WTC11 (cell line): ENCODE data around the gene NUP210. TPM values are rescaled to one million over a fixed set of nuclear protein-coding genes. Genes with fewer than 3 reads are reported as not detected.
A peak's percentile ranks its signal among the peaks of the same experiment; 100 is the strongest.

ENCODE experiments used
- ATAC-seq: fragments of 200-7000 bp; cut with Tn5 transposase; 2 replicates; pipeline ENCODE4 v1.10.0; 2021; ENCODE audit warnings: mild to moderate bottlenecking, moderate library complexity
- CTCF ChIA-PET: fragments of 300-600 bp; sonication (Branson Sonifier 250); formaldehyde crosslinking; loops from one replicate; lab custom pipeline; 2021; ENCODE audit warnings: antibody characterized with exemption; lab: Charles Lee
- POLR2A ChIA-PET: fragments of 350-600 bp; sonication (Branson Sonifier 250); formaldehyde crosslinking; loops from one replicate; lab custom pipeline; 2021; ENCODE audit warnings: antibody characterized with exemption; lab: Charles Lee
- DNase-seq: peaks from one replicate; pipeline ENCODE4 v3.0.0; 2021; ENCODE audit warnings: low spot score
- H3K27ac Mint-ChIP-seq: 2 replicates; pipeline ENCODE4 v1.8.0; 2021; ENCODE audit warnings: mixed read lengths
- H3K27me3 Mint-ChIP-seq: 2 replicates; pipeline ENCODE4 v1.8.0; 2021; ENCODE audit warnings: low read depth, mild to moderate bottlenecking, moderate library complexity, mixed read lengths
- H3K36me3 Mint-ChIP-seq: 2 replicates; pipeline ENCODE4 v1.8.0; 2021; ENCODE audit warnings: mixed read lengths
- H3K4me1 Mint-ChIP-seq: 2 replicates; pipeline ENCODE4 v1.8.0; 2022; ENCODE audit warnings: mixed read lengths
- H3K4me3 Mint-ChIP-seq: 2 replicates; pipeline ENCODE4 v1.8.0; 2021; ENCODE audit warnings: mild to moderate bottlenecking, moderate library complexity, mixed read lengths
- H3K9me3 Mint-ChIP-seq: 2 replicates; pipeline ENCODE4 v1.8.0; 2021; ENCODE audit warnings: mixed read lengths
- CREB1 ChIP-seq: sonication (generic); formaldehyde crosslinking; IDR thresholded peaks from 2 replicates; pipeline ENCODE4 v1.8.0; 2023; ENCODE audit warnings: mild to moderate bottlenecking, missing genetic modification reagents
- EMX1 ChIP-seq: fragments of 250-450 bp; sonication (Bioruptor Pico); IDR thresholded peaks from 2 replicates; pipeline ENCODE4 v1.8.0; 2021; ENCODE audit warnings: mild to moderate bottlenecking
- GABPB1 ChIP-seq: sonication (generic); formaldehyde crosslinking; IDR thresholded peaks from 2 replicates; pipeline ENCODE4 v1.8.1; 2023; ENCODE audit warnings: mild to moderate bottlenecking, missing genetic modification reagents
- KAT7 ChIP-seq: sonication (generic); formaldehyde crosslinking; IDR thresholded peaks from 2 replicates; pipeline ENCODE4 v1.8.1; 2023; ENCODE audit warnings: missing genetic modification reagents, mild to moderate bottlenecking, borderline replicate concordance
- MYBL2 ChIP-seq: sonication (generic); formaldehyde crosslinking; IDR thresholded peaks from 2 replicates; pipeline ENCODE4 v1.8.1; 2023; ENCODE audit warnings: mild to moderate bottlenecking, moderate library complexity, missing genetic modification reagents
- NFE2L1 ChIP-seq: sonication (generic); formaldehyde crosslinking; IDR thresholded peaks from 2 replicates; pipeline ENCODE4 v1.8.1; 2023; ENCODE audit warnings: missing genetic modification reagents
- NR3C1 ChIP-seq: sonication (generic); formaldehyde crosslinking; conservative IDR thresholded peaks from 2 replicates; pipeline ENCODE4 v1.8.1; 2023; ENCODE audit warnings: low read depth, mild to moderate bottlenecking, missing genetic modification reagents
- RELA ChIP-seq: sonication (generic); formaldehyde crosslinking; IDR thresholded peaks from 2 replicates; pipeline ENCODE4 v1.8.1; 2022; ENCODE audit warnings: missing genetic modification reagents, mild to moderate bottlenecking, borderline replicate concordance
- STAT6 ChIP-seq: sonication (generic); formaldehyde crosslinking; conservative IDR thresholded peaks from 2 replicates; pipeline ENCODE4 v1.8.1; 2023; ENCODE audit warnings: mild to moderate bottlenecking, low read depth, missing genetic modification reagents, moderate library complexity
- TP53 ChIP-seq: sonication (generic); formaldehyde crosslinking; IDR thresholded peaks from 2 replicates; pipeline ENCODE4 v1.8.1; 2023; ENCODE audit warnings: mild to moderate bottlenecking, missing genetic modification reagents
- ZNF121 ChIP-seq: sonication (generic); formaldehyde crosslinking; IDR thresholded peaks from 2 replicates; pipeline ENCODE4 v1.8.0; 2023; ENCODE audit warnings: missing genetic modification reagents
- ZNF317 ChIP-seq: sonication (generic); formaldehyde crosslinking; IDR thresholded peaks from 2 replicates; pipeline ENCODE4 v1.8.1; 2023; ENCODE audit warnings: low read depth, mild to moderate bottlenecking, moderate library complexity, missing genetic modification reagents, borderline replicate concordance
- ZNF416 ChIP-seq: fragments of 250-450 bp; sonication (Bioruptor Pico); IDR thresholded peaks from 2 replicates; pipeline ENCODE4 v1.9.0; 2021; ENCODE audit warnings: mild to moderate bottlenecking, inconsistent platforms
- ZNF425 ChIP-seq: fragments of 250-450 bp; sonication (Bioruptor Pico); conservative IDR thresholded peaks from 2 replicates; pipeline ENCODE4 v1.9.0; 2021; ENCODE audit warnings: mild to moderate bottlenecking
- total RNA-seq: library from RNA; stranded (reverse); gene quantifications from 3 replicates; pipeline ENCODE4 v1.2.3, GENCODE V29; 2021
- TF ChIP-seq, protein P1 (sequence below): sonication (generic); formaldehyde crosslinking; IDR thresholded peaks from 2 replicates; pipeline ENCODE4 v1.8.1; 2023; ENCODE audit warnings: mild to moderate bottlenecking, missing genetic modification reagents
- TF ChIP-seq, protein P2 (sequence below): sonication (generic); formaldehyde crosslinking; IDR thresholded peaks from 2 replicates; pipeline ENCODE4 v1.8.0; 2022; ENCODE audit warnings: mild to moderate bottlenecking, missing genetic modification reagents
- TF ChIP-seq, protein P3 (sequence below): sonication (generic); formaldehyde crosslinking; IDR thresholded peaks from 2 replicates; pipeline ENCODE4 v1.8.0; 2023; ENCODE audit warnings: missing genetic modification reagents, mild to moderate bottlenecking, borderline replicate concordance
- TF ChIP-seq, protein P4 (sequence below): sonication (generic); formaldehyde crosslinking; IDR thresholded peaks from 2 replicates; pipeline ENCODE4 v1.8.1; 2023; ENCODE audit warnings: mild to moderate bottlenecking, missing genetic modification reagents, moderate library complexity
- TF ChIP-seq, protein P5 (sequence below): fragments of 250-450 bp; sonication (Bioruptor Pico); IDR thresholded peaks from 2 replicates; pipeline ENCODE4 v2.1.2; 2022; ENCODE audit warnings: mild to moderate bottlenecking, moderate library complexity
- TF ChIP-seq, protein P6 (sequence below): sonication (generic); formaldehyde crosslinking; IDR thresholded peaks from 2 replicates; pipeline ENCODE4 v1.8.0; 2022; ENCODE audit warnings: mild to moderate bottlenecking, missing genetic modification reagents

Gene NUP210
- total RNA-seq, 1 experiment from 2014 or later, result 59.2 TPM

GRCh38 chr3:13403213-13403819 is 16.8 kb downstream of the NUP210 start (continued):
- TF ChIP-seq, protein P1, sequence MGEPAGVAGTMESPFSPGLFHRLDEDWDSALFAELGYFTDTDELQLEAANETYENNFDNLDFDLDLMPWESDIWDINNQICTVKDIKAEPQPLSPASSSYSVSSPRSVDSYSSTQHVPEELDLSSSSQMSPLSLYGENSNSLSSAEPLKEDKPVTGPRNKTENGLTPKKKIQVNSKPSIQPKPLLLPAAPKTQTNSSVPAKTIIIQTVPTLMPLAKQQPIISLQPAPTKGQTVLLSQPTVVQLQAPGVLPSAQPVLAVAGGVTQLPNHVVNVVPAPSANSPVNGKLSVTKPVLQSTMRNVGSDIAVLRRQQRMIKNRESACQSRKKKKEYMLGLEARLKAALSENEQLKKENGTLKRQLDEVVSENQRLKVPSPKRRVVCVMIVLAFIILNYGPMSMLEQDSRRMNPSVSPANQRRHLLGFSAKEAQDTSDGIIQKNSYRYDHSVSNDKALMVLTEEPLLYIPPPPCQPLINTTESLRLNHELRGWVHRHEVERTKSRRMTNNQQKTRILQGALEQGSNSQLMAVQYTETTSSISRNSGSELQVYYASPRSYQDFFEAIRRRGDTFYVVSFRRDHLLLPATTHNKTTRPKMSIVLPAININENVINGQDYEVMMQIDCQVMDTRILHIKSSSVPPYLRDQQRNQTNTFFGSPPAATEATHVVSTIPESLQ, result no peak

GRCh38 chr3:13401149-13401548 is 19.0 kb downstream of the NUP210 start:
- peak overlapping the region; percentile 49; the same call in 1 of the 2 replicates for H3K27ac Mint-ChIP-seq
- DNase-seq (no peak), ATAC-seq (no peak)
- H3K4me1 Mint-ChIP-seq, result peaks cover 9% of the 10 kb centered on the region
- peaks cover 7% of the 10 kb centered on the region; the same call in 1 of the 2 replicates for H3K36me3 Mint-ChIP-seq
- H3K4me3 Mint-ChIP-seq, result no peak overlapping the region
- POLR2A ChIA-PET, result no interaction called here
- H3K27me3 Mint-ChIP-seq, result no peaks in the 10 kb centered on the region
- CTCF ChIA-PET, result interaction anchor here (0.9 kb wide), 1 partner anchor 247 kb away, joined by 3 read pairs; no protein-coding TSS in a partner anchor
- H3K9me3 Mint-ChIP-seq, result no peaks in the 10 kb centered on the region
- no peak for TF ChIP-seq STAT6 (CRISPR knock-in tag)
- no peak for TF ChIP-seq TP53
- TF ChIP-seq KAT7 (CRISPR knock-in tag), result no peak
- no peak for TF ChIP-seq GABPB1 (CRISPR knock-in tag)
- TF ChIP-seq RELA, result no peak
- TF ChIP-seq CREB1, result no peak
- no peak for TF ChIP-seq ZNF425 (CRISPR knock-in tag)
- no peak for TF ChIP-seq ZNF121
- TF ChIP-seq, protein P2, sequence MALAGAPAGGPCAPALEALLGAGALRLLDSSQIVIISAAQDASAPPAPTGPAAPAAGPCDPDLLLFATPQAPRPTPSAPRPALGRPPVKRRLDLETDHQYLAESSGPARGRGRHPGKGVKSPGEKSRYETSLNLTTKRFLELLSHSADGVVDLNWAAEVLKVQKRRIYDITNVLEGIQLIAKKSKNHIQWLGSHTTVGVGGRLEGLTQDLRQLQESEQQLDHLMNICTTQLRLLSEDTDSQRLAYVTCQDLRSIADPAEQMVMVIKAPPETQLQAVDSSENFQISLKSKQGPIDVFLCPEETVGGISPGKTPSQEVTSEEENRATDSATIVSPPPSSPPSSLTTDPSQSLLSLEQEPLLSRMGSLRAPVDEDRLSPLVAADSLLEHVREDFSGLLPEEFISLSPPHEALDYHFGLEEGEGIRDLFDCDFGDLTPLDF (CRISPR knock-in tag), result no peak
- TF ChIP-seq ZNF416 (CRISPR knock-in tag), result no peak
- no peak for TF ChIP-seq EMX1 (CRISPR knock-in tag)
- no peak for TF ChIP-seq NR3C1 (CRISPR knock-in tag)
- TF ChIP-seq NFE2L1, result no peak
- no peak for TF ChIP-seq ZNF317 (CRISPR knock-in tag)
- TF ChIP-seq, protein P3, sequence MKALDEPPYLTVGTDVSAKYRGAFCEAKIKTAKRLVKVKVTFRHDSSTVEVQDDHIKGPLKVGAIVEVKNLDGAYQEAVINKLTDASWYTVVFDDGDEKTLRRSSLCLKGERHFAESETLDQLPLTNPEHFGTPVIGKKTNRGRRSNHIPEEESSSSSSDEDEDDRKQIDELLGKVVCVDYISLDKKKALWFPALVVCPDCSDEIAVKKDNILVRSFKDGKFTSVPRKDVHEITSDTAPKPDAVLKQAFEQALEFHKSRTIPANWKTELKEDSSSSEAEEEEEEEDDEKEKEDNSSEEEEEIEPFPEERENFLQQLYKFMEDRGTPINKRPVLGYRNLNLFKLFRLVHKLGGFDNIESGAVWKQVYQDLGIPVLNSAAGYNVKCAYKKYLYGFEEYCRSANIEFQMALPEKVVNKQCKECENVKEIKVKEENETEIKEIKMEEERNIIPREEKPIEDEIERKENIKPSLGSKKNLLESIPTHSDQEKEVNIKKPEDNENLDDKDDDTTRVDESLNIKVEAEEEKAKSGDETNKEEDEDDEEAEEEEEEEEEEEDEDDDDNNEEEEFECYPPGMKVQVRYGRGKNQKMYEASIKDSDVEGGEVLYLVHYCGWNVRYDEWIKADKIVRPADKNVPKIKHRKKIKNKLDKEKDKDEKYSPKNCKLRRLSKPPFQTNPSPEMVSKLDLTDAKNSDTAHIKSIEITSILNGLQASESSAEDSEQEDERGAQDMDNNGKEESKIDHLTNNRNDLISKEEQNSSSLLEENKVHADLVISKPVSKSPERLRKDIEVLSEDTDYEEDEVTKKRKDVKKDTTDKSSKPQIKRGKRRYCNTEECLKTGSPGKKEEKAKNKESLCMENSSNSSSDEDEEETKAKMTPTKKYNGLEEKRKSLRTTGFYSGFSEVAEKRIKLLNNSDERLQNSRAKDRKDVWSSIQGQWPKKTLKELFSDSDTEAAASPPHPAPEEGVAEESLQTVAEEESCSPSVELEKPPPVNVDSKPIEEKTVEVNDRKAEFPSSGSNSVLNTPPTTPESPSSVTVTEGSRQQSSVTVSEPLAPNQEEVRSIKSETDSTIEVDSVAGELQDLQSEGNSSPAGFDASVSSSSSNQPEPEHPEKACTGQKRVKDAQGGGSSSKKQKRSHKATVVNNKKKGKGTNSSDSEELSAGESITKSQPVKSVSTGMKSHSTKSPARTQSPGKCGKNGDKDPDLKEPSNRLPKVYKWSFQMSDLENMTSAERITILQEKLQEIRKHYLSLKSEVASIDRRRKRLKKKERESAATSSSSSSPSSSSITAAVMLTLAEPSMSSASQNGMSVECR (CRISPR knock-in tag), result no peak
- TF ChIP-seq, protein P4, sequence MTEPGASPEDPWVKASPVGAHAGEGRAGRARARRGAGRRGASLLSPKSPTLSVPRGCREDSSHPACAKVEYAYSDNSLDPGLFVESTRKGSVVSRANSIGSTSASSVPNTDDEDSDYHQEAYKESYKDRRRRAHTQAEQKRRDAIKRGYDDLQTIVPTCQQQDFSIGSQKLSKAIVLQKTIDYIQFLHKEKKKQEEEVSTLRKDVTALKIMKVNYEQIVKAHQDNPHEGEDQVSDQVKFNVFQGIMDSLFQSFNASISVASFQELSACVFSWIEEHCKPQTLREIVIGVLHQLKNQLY (CRISPR knock-in tag), result no peak
- TF ChIP-seq, protein P5, sequence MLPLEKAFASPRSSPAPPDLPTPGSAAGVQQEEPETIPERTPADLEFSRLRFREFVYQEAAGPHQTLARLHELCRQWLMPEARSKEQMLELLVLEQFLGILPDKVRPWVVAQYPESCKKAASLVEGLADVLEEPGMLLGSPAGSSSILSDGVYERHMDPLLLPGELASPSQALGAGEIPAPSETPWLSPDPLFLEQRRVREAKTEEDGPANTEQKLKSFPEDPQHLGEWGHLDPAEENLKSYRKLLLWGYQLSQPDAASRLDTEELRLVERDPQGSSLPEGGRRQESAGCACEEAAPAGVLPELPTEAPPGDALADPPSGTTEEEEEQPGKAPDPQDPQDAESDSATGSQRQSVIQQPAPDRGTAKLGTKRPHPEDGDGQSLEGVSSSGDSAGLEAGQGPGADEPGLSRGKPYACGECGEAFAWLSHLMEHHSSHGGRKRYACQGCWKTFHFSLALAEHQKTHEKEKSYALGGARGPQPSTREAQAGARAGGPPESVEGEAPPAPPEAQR (CRISPR knock-in tag), result no peak
- no peak for TF ChIP-seq MYBL2 (CRISPR knock-in tag)
- TF ChIP-seq, protein P6, sequence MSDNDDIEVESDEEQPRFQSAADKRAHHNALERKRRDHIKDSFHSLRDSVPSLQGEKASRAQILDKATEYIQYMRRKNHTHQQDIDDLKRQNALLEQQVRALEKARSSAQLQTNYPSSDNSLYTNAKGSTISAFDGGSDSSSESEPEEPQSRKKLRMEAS, result no peak
